Adrenal gland (tissue), 5 donors: ENCODE results near the gene PEX11B.

Experiments used
- CTCF ChIP-seq, 6 experiments: fragments of 450-650 bp in 4 of 6; fragments of 200-600 bp in 2 of 6; sonication (generic) in 1 of 6; IDR thresholded peaks; 1 replicate in 5 of 6; 2 replicates in 1 of 6; pipeline versions ENCODE4 v1.5.1 to v1.8.0; 2016 to 2021; ENCODE audit warnings: antibody characterized with exemption in 6 of 6, mild to moderate bottlenecking in 2 of 6, moderate library complexity in 1 of 6
- POLR2A ChIP-seq, 2 donors: fragments of 450-650 bp; IDR thresholded peaks; one replicate each; pipeline ENCODE4 v1.6.1; 2017; ENCODE audit warnings: antibody characterized with exemption in 2 of 2, mild to moderate bottlenecking in 2 of 2, moderate library complexity in 1 of 2
- donor health status: DM: no; HTN: no; CAD: no.

DNA sequence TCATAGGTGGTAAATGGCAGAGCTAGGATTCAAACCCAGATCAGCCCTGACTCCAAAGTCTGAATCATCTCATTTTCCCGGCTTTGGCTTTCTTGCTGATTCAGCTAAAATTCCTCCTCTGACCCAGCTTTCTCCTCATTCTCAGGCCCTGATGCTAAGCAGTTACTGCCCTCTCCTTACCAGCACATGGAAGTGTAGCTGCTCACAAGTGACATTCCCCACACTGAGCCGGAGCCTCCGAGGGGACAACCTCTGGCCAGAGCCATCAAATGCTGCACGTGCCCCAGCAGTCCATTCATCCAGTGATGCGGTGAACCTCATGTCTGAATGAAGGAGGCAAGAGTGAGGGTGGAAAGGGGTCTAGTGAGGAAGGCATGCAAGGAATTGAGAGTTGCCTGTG lies 19.8 kb downstream of the PEX11B start:
- no peak for TF ChIP-seq CTCF (IDR thresholded peaks at IDR 0.05)
- TF ChIP-seq POLR2A (IDR thresholded peaks at IDR 0.05) = no peak
